Measurements from ENCODE around the gene AFAP1.

Gene AFAP1

DNA sequence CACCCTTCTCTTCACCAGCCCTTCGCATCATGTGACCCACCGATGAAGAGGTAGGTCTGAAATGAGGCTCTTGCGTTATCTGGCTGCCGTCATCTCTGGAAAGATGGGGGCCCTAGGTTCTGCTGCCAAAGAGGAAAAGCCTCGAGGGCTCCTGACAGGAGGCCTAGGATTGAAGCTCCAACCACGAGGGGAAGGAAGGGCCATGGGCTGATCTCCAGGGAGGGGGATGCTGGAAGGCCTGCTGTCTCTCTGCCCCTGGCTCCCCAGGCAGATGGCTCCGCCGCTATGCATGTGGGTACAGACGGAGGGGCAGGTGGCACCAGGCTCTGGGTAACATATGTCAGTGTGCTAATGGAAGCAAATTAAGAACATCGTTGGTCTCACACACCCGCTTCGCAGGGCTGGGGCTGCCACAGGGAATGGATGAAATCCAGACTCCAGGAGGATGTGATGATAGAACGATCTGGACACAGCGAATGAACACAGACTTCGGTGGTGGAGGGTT is 44.9 kb downstream of the AFAP1 start:
- DNase-seq (ENCODE audit: low read depth, low spot score): no peak

GRCh38 chr4:7894098-7894676 is 45.5 kb downstream of the AFAP1 start:
- DNase-seq (ENCODE audit: low read depth, low spot score): no peak

GRCh38 chr4:7893539-7893938 is 46.1 kb downstream of the AFAP1 start:
- no peak for DNase-seq (ENCODE audit: low read depth, low spot score)

GRCh38 chr4:7892212-7893019 is 47.2 kb downstream of the AFAP1 start:
- no peak for DNase-seq (ENCODE audit: low read depth, low spot score)

GRCh38 chr4:7890635-7891393 is 48.8 kb downstream of the AFAP1 start:
- DNase-seq (ENCODE audit: low read depth, low spot score): no peak

DNA sequence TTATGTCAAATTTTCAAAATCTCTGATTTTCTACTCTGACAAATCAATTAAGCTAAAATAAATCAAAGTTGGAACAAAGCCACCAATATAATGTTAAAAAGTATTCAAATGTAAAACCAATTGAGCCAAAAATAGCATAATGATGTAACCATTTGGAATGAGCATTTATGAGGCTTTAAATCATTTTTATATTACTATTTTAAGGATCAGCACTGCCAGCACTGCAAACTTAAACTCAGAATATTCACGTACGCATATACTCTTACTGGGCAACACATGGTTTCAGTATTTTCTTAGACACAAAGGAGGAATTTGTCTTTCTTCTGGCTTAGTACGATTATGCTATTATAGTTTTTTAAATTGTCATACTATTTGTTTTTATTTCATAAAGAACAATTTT is 52.2 kb downstream of the AFAP1 start:
- no peak for DNase-seq (ENCODE audit: low read depth, low spot score)

DNA sequence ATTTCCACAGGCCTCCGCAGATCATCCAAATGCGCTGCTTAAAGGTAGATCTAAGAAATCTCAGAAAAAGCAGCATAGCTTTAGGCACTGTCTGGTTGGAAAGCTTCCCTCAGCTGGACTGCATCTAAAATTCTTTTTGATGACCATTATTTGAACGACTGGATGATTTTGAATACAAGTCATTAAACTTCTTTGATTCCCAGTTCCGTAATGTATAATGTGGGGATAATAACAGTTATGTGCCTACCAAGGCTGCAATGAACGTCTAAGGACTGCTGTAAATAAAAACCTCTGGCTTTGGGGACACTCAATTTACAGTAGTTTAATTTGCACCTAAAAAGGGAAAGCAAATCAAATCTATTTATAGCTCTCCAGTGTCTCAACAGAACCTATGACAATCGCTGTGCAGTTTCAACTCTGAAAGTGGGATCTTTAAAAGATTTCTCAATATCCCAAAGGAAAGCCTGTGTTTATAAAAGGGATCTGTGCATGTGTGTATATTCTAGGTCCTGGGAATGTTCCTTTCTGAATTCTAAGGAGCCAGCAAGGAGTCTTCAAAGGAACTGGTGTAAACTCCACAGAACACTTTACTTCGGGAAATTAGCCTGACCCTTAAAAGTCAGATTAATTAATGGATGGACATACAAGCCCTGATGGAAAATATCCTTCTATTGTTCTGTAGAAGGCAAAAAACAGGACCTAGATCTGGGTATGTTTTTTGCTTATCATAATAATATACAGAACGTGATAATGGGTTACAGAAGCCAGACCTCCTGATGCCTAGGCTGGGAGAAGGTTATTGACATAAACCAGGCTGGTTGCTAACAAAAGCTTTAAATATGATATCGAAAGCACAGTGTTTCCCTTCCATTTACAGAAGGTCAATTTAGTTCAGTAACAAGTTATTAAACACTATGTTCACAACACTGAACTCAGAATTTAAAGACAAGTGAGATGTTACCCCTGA is 53.4 kb downstream of the AFAP1 start:
- no peak for DNase-seq (ENCODE audit: low read depth, low spot score)

DNA sequence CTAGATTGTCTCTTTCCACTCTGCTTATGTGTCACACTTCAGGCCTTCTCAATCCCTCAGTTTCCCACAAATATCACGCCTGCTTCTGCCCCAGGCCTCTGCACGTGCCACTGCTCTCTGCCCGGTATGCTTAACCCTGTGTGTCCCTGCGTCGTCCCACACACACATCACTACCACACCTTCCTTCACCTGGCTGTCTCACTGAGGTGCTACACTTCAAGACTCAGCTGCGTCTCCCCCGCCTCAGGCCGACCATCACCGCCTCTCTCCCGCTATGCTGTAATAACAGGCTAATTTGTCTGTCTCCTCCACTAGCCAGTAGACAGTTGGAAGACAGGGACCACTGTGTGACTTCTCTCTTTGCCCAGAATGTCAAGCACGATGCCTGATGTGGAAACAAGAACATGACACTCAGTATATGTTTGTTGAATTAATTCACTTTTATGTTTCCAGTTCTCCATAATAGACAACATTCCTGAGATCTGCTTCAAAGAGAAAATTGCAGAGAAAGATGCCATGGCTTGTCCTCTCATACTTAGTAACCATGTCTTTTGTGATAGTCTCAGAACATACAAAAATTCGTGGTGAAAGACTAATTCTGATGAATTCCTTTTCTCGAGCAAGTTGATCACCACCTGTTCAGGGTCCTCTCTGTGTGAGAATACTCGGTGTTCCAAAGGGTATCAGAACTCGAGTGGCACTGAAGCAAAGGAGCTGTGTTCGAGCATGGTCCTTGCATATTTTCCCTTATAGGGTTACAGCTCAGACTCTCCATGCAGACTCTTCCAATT is 54.2 kb downstream of the AFAP1 start:
- DNase-seq (ENCODE audit: low read depth, low spot score): no peak

DNA sequence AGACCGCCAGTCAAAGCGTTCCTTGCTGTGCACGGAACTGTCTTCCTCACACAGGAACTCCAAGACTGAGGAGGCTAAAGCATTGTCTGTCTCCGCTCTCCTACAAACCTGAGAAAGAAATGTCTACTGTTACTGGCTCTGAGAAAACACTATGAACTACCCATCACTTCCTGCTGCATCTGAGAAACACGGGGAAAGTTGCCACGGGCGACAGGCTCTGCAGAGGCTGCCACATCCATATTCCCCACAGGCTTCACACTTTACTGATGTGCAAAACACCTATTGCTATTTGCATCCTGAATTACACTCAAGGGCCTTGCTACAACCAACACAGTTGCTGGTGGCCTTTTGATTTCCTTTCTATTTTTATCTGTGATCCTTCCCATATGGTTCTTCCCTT is 59.0 kb downstream of the AFAP1 start:
- no peak for DNase-seq (ENCODE audit: low read depth, low spot score)

GRCh38 chr4:7879127-7879526 is 60.5 kb downstream of the AFAP1 start:
- no peak for DNase-seq (ENCODE audit: low read depth, low spot score)

DNA sequence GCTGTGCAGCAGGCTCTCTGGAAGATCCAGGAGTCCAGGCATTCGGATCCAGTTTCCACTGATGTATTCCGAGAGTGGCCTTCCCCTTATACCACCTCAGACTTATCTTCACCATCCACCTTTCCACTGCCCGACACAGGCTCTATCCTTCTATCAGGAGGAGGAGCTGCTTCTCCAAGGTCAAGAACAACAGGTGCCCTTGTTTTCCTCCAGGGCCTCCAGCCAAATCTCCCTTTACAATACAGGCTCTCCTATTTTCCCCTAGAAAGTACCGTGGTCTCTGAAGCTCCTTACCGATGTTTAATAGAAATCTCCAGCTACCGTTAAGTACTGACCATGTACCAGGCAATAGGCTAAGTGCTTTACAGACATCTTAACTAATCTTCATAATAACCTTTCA is 61.3 kb downstream of the AFAP1 start:
- no peak for DNase-seq (ENCODE audit: low read depth, low spot score)

GRCh38 chr4:7877176-7877575 is 62.5 kb downstream of the AFAP1 start:
- DNase-seq (ENCODE audit: low read depth, low spot score): no peak

DNA sequence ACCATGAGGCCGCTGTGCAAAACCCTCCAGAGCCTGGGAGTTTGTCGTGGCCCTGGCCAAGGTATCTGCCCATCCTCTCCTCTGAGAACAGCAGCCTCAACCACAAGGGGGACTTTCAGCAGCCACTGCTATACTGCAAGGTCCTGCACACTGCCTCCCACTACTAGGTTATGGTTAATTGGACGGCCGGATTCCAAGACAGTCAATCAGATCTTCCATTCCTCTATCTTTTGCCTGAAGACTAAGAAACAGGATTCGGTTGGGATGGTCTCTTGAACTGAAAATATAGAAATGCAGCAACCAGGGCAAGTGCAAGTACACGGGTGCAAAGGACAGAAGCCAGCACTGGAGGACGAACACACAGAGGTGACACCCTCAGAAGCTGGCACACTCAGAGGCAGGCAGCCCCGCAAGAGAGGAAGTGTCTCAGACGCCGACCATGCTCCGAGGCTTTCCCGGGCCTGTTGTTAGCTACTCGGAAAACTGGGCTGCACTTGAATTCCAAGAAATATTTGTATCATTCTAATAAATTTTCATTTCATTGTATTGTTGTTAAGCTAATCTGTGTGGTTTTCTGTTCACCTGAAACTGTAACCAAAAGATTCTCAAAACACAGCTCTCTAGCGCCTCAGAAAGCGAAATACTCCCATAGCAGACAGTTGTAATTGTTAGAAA is 63.3 kb downstream of the AFAP1 start:
- DNase-seq (ENCODE audit: low read depth, low spot score): no peak

- DNase-seq (ENCODE audit: low read depth, low spot score): no peak
These were observed 64.8 kb downstream of the AFAP1 start for GRCh38 chr4:7874838-7875237.

DNA sequence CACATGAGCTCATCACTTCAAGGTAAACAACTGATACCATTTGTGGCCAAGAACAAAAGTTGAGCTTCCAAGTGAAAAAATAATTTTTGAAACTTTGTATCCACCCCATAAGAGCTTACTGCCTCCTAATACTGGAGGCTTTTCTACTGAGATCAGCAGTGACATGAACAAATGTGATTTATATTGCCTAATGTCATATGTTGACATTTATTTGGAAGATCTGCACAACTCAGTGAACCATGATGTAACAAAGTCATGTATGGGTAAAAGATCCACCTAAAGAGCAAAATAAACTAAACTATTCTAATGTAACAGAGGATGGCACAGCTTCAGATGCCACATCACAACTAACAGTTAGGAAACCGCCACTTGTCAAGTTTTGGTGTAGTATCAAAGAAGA is 65.8 kb downstream of the AFAP1 start:
- DNase-seq (ENCODE audit: low read depth, low spot score): no peak

- no peak for DNase-seq (ENCODE audit: low read depth, low spot score)
These were observed 67.3 kb downstream of the AFAP1 start for GRCh38 chr4:7872264-7872771.

- no peak for DNase-seq (ENCODE audit: low read depth, low spot score)
These were observed 68.3 kb downstream of the AFAP1 start for GRCh38 chr4:7871356-7871755.

- no peak for DNase-seq (ENCODE audit: low read depth, low spot score)
These were observed 70.7 kb downstream of the AFAP1 start for GRCh38 chr4:7868892-7869471.

- no peak for DNase-seq (ENCODE audit: low read depth, low spot score)
These were observed 71.3 kb downstream of the AFAP1 start for GRCh38 chr4:7868436-7868775.
